ENCODE data around the gene KCNK3.
"Not testable (repeated sequence)": the region's sequence is repeated elsewhere in the genome, so short reads cannot be mapped to it uniquely, and the experiment has no call there.

DNA sequence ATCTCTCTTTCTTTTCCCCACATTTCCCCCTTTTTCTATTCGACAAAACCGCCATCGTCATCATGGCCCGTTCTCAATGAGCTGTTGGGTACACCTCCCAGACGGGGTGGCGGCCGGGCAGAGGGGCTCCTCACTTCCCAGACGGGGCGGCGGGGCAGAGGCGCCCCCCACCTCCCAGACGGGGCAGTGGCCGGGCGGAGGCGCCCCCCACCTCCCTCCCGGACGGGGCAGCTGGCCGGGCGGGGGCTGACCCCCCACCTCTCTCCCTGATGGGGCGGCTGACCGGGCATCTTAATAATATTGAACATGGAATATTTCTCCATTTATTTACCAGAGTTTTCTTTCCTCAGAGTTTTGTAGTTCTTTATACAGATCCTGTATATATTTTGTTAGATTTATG lies 27.2 kb upstream of the KCNK3 start:
- TF ChIP-seq, protein P1, sequence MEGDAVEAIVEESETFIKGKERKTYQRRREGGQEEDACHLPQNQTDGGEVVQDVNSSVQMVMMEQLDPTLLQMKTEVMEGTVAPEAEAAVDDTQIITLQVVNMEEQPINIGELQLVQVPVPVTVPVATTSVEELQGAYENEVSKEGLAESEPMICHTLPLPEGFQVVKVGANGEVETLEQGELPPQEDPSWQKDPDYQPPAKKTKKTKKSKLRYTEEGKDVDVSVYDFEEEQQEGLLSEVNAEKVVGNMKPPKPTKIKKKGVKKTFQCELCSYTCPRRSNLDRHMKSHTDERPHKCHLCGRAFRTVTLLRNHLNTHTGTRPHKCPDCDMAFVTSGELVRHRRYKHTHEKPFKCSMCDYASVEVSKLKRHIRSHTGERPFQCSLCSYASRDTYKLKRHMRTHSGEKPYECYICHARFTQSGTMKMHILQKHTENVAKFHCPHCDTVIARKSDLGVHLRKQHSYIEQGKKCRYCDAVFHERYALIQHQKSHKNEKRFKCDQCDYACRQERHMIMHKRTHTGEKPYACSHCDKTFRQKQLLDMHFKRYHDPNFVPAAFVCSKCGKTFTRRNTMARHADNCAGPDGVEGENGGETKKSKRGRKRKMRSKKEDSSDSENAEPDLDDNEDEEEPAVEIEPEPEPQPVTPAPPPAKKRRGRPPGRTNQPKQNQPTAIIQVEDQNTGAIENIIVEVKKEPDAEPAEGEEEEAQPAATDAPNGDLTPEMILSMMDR (IDR thresholded peaks at IDR 0.05) = not testable (repeated sequence)
- not testable (repeated sequence) for TF ChIP-seq POLR2A (IDR thresholded peaks at IDR 0.05)
